Measurements from ENCODE around the gene PERCC1.

- TF ChIP-seq CTCF (IDR thresholded peaks at IDR 0.05) (no peak), POLR2A (IDR thresholded peaks at IDR 0.05) (no peak)
Observed at GRCh38 chr16:1466968-1467521, 36.2 kb downstream of the PERCC1 start.

Measured in vagina (tissue), 2 donors.